ENCODE data around the gene TRAPPC2L. TPM values are rescaled to one million over a fixed set of nuclear protein-coding genes. Genes with fewer than 3 reads are reported as not detected.
A peak's percentile ranks its signal among the peaks of the same experiment; 100 is the strongest.

The TRAPPC2L gene
- total RNA-seq, 6 donors from 2014 or later, result 10.9 to 62.5 (median 32.4) TPM

DNA sequence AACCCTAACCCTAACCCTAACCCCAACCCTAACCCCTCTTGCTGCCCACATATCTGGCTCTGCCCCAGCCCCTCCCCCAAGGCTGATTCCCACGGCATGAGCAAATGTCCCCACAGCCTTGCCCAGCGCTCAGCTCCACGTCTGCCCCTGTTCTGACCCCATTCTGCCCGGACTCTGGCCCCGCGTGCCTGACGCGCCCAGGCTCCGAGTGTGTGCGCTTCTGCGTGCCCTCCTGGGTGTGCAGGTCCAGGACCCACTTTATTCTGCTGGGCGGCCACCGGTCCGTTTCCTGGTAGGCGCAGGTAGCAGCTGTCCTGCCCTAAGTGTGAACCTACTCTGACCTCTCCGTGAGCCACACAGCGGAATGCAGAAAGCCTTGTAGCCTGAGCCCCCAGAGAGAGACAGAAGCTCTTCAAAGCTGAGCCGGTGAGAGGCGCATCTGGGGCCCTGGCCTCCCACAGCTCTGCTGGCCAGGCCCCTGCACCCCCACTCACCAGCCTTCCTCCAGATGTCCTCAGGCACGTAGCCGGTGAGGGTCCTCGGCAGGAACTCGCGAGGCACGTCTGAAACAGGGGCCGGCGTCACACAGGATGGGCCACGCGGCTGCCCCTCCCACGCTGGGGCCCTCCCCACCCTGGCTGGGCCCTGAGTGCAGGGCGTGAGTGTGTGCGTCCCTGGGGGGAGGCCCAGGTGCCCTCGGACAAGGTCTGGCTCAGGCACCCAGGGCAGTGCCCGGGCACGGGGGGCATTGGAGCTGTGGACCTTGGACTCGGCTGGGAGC, 23.5 kb downstream of the TRAPPC2L start:
- TF ChIP-seq EP300 (IDR thresholded peaks at IDR 0.05) (no peak), POLR2AphosphoS5 (IDR thresholded peaks at IDR 0.05) (no peak), POLR2A (IDR thresholded peaks at IDR 0.05) (no peak)
- TF ChIP-seq, protein P1, sequence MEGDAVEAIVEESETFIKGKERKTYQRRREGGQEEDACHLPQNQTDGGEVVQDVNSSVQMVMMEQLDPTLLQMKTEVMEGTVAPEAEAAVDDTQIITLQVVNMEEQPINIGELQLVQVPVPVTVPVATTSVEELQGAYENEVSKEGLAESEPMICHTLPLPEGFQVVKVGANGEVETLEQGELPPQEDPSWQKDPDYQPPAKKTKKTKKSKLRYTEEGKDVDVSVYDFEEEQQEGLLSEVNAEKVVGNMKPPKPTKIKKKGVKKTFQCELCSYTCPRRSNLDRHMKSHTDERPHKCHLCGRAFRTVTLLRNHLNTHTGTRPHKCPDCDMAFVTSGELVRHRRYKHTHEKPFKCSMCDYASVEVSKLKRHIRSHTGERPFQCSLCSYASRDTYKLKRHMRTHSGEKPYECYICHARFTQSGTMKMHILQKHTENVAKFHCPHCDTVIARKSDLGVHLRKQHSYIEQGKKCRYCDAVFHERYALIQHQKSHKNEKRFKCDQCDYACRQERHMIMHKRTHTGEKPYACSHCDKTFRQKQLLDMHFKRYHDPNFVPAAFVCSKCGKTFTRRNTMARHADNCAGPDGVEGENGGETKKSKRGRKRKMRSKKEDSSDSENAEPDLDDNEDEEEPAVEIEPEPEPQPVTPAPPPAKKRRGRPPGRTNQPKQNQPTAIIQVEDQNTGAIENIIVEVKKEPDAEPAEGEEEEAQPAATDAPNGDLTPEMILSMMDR (IDR thresholded peaks at IDR 0.05), result no peak
- Histone ChIP-seq H3K27ac (no peak overlapping the region), H3K36me3 (peaks cover 0 to 87% (median 34%) of the 10 kb centered on the region in 4 donors), H3K4me3 (no peak overlapping the region), H3K27me3 (no peaks in the 10 kb centered on the region), H3K9me3 (no peaks in the 10 kb centered on the region), H3K4me1 (peaks cover 0 to 18% (median 0%) of the 10 kb centered on the region in 4 donors)
- 74 to 80% methylated on average over 17 to 36 of the region's 36 CpGs for WGBS, 2 donors
- DNase-seq, result peak in 1 of 2 donors; percentile 70
- ATAC-seq (ENCODE audit: low FRiP score in 2 of 2), result no peak

DNA sequence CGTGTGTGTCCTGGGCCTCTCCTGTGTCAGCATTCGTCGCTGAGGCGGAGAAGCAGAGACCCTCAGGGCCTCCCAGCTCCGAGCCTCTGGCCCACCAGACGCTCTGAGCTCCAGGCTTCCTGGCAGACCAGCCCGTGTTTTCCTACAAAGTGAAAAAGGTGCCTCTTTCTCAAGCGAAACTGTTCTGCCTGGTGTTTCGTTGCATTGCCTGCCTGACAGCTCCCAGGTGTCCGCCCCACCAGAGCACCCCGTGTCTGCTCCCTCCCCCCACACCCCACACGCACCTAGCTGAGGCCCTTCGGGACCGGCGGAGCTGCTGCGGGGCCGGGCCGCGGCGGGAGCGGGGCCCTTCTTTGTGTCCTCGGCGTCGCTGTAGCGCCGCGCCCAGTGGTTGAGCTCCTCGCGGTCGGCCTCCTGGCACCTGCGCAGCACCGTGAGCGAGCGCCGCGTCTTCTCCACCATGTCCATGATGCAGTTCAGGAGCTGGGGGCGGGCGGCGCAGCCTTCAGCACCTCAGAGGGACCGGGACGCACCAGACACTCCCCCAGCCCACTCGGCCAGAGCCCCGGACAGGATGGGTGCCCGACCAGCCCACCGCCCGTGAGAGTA, 24.2 kb downstream of the TRAPPC2L start:
- WGBS, 2 donors, result 59 to 78% methylated on average over 12 to 46 of the region's 46 CpGs
- Histone ChIP-seq H3K9me3 (no peaks in the 10 kb centered on the region), H3K4me1 (peaks cover 3 to 18% (median 5%) of the 10 kb centered on the region in 4 donors), H3K27me3 (no peaks in the 10 kb centered on the region), H3K27ac (no peak overlapping the region), H3K4me3 (no peak overlapping the region), H3K36me3 (peaks cover 0 to 89% (median 34%) of the 10 kb centered on the region in 4 donors)
- peak in 1 of 2 donors; percentile 85 for DNase-seq
- no peak for TF ChIP-seq POLR2AphosphoS5 (IDR thresholded peaks at IDR 0.05)
- TF ChIP-seq, protein P1 (IDR thresholded peaks at IDR 0.05), result no peak
- TF ChIP-seq EP300 (IDR thresholded peaks at IDR 0.05), result no peak
- no peak for TF ChIP-seq POLR2A (IDR thresholded peaks at IDR 0.05)
- ATAC-seq (ENCODE audit: low FRiP score in 2 of 2), result no peak

- no peak overlapping the region for H3K4me3 ChIP-seq
- H3K27me3 ChIP-seq, result no peaks in the 10 kb centered on the region
- TF ChIP-seq POLR2AphosphoS5 (IDR thresholded peaks at IDR 0.05), result no peak
- TF ChIP-seq, protein P1 (IDR thresholded peaks at IDR 0.05), result no peak
- no peak for TF ChIP-seq POLR2A (IDR thresholded peaks at IDR 0.05)
- TF ChIP-seq EP300 (IDR thresholded peaks at IDR 0.05), result no peak
- no peak overlapping the region for H3K27ac ChIP-seq
- H3K36me3 ChIP-seq, result peaks cover 0 to 82% (median 32%) of the 10 kb centered on the region in 4 donors
- DNase-seq, result peak in 1 of 2 donors; percentile 61
- peaks cover 3 to 24% (median 6%) of the 10 kb centered on the region in 4 donors for H3K4me1 ChIP-seq
- no peak for ATAC-seq (ENCODE audit: low FRiP score in 2 of 2)
- WGBS, 2 donors, result 84 to 93% methylated on average over 25 to 27 of the region's 27 CpGs
- no peaks in the 10 kb centered on the region for H3K9me3 ChIP-seq
Measured at GRCh38 chr16:88881675-88882357, 24.9 kb downstream of the TRAPPC2L start.

GRCh38 chr16:88882358-88883030, 25.6 kb downstream of the TRAPPC2L start:
- no peak overlapping the region for H3K4me3 ChIP-seq
- H3K9me3 ChIP-seq, result no peaks in the 10 kb centered on the region
- H3K27ac ChIP-seq, result no peak overlapping the region
- no peaks in the 10 kb centered on the region for H3K27me3 ChIP-seq
- TF ChIP-seq EP300 (IDR thresholded peaks at IDR 0.05) (no peak), POLR2AphosphoS5 (IDR thresholded peaks at IDR 0.05) (no peak), POLR2A (IDR thresholded peaks at IDR 0.05) (no peak)
- TF ChIP-seq, protein P1 (IDR thresholded peaks at IDR 0.05), result no peak
- DNase-seq (peak in 1 of 2 donors; percentile 84), ATAC-seq (ENCODE audit: low FRiP score in 2 of 2) (no peak)
- H3K36me3 ChIP-seq, result peaks cover 0 to 78% (median 30%) of the 10 kb centered on the region in 4 donors
- peaks cover 3 to 25% (median 7%) of the 10 kb centered on the region in 4 donors for H3K4me1 ChIP-seq
- 83% methylated on average over 17 to 20 of the region's 26 CpGs for WGBS, 2 donors

Data from upper lobe of left lung (tissue), 6 donors.